Panc1 (cell line): ENCODE measurements around the gene EEF2K. TPM values are rescaled to one million over a fixed set of nuclear protein-coding genes. Genes with fewer than 3 reads are reported as not detected.

ENCODE experiments used
- ATAC-seq: fragments of 200-7000 bp; cut with Tn5 transposase; 2 replicates; pipeline ENCODE4 v1.9.1; 2020; ENCODE audit warnings: mild to moderate bottlenecking, moderate library complexity
- BruUV-seq: library from RNA; stranded (reverse); fragments of 400-500 nt; replicated peaks from 2 replicates; lab custom pipeline; 2021; lab: Mats Ljungman, UMichigan
- CTCF ChIA-PET: fragments of 300-600 bp; sonication (Branson Sonifier 250); formaldehyde crosslinking; loops from one replicate; lab custom pipeline; 2022; ENCODE audit warnings: antibody characterized with exemption; lab: Charles Lee
- POLR2A ChIA-PET: fragments of 300-600 bp; sonication (Branson Sonifier 250); formaldehyde crosslinking; loops from one replicate; lab custom pipeline; 2022; ENCODE audit warnings: antibody characterized with exemption; lab: Charles Lee
- DNase-seq: peaks from one replicate; pipeline ENCODE4 v3.0.0-alpha.2; 2010; ENCODE audit warnings: low read depth, low spot score
- H3K27ac ChIP-seq: 2 replicates; pipeline ENCODE4 v1.5.1; 2011; ENCODE audit warnings: mild to moderate bottlenecking, low read length, inconsistent platforms
- H3K27me3 ChIP-seq: fragments of 200-500 bp; sonication (Bioruptor generic); 2 replicates; pipeline ENCODE4 v1.6.0; 2014; ENCODE audit warnings: low read length, inconsistent platforms; ENCODE audit not compliant: control insufficient read depth, insufficient read depth
- H3K36me3 ChIP-seq: fragments of 200-500 bp; sonication (Bioruptor generic); 2 replicates; pipeline ENCODE4 v1.5.1; 2014; ENCODE audit warnings: inconsistent platforms, mild to moderate bottlenecking, low read length, moderate library complexity; ENCODE audit not compliant: control insufficient read depth, insufficient read depth
- H3K4me1 ChIP-seq: 2 replicates; pipeline ENCODE4 v1.5.1; 2011; ENCODE audit warnings: inconsistent platforms, mild to moderate bottlenecking, low read length, moderate library complexity; ENCODE audit not compliant: control insufficient read depth, insufficient read depth
- H3K4me3 ChIP-seq, 2 experiments: 2 replicates each; pipeline ENCODE4 v1.5.1; 2011 to 2012; ENCODE audit warnings: low read depth in 2 of 2, low read length in 2 of 2, mild to moderate bottlenecking in 2 of 2, inconsistent platforms in 1 of 2, moderate library complexity in 1 of 2
- H3K9me3 ChIP-seq: fragments of 200-500 bp; sonication (Bioruptor generic); 2 replicates; pipeline ENCODE4 v1.5.1; 2014; ENCODE audit warnings: low read depth, mild to moderate bottlenecking, inconsistent platforms, low read length, moderate library complexity; ENCODE audit not compliant: control insufficient read depth, insufficient read depth
- CTCF ChIP-seq: fragments of 450-650 bp; IDR thresholded peaks from 2 replicates; pipeline ENCODE4 v1.5.1; 2017; ENCODE audit warnings: mild to moderate bottlenecking
- POLR2AphosphoS5 ChIP-seq: IDR thresholded peaks from 2 replicates; pipeline ENCODE4 v1.6.1; 2012; ENCODE audit warnings: mild to moderate bottlenecking, low read depth, low read length, moderate library complexity
- REST ChIP-seq, 2 experiments: IDR thresholded peaks; 2 replicates each; pipeline ENCODE4 v1.6.1; 2011 to 2012; ENCODE audit warnings: low read depth in 2 of 2, control low read depth in 1 of 2, low read length in 1 of 2, mild to moderate bottlenecking in 1 of 2, moderate library complexity in 1 of 2; ENCODE audit not compliant: insufficient read depth in 1 of 2
- SIN3A ChIP-seq: IDR thresholded peaks from 2 replicates; pipeline ENCODE4 v1.6.1; 2012; ENCODE audit warnings: low read depth, mild to moderate bottlenecking, low read length, moderate library complexity, borderline replicate concordance; ENCODE audit not compliant: insufficient read depth
- TCF7L2 ChIP-seq: IDR thresholded peaks from 2 replicates; pipeline ENCODE4 v1.6.1; 2011; ENCODE audit warnings: mild to moderate bottlenecking, low read depth, low read length, inconsistent platforms
- in situ Hi-C: cut with HindIII; loops from 2 replicates; pipeline ENCODE4 v1.10.0; 2016; ENCODE audit warnings: low sequenced_read_pairs, low pct_unique_long_range_greater_than_20kb
- intact Hi-C: fragments of 100-400 bp; cut with micrococcal nuclease; formaldehyde crosslinking; loops from one replicate; pipeline ENCODE4 v1.10.0; 2022; ENCODE audit not compliant: unreplicated experiment
- total RNA-seq: library from RNA; stranded (reverse); gene quantifications from one replicate; pipeline ENCODE4 v1.2.1, GENCODE V29; 2021; ENCODE audit not compliant: unreplicated experiment

Gene EEF2K
- total RNA-seq, 1 experiment from 2014 or later, result 15.0 TPM

- no peak for DNase-seq
- no peak overlapping the region for H3K27ac ChIP-seq
- no peak overlapping the region for H3K4me3 ChIP-seq
- no TSS peak for BruUV-seq
- H3K4me1 ChIP-seq, result no peaks in the 10 kb centered on the region; the same call in 1 of the 2 replicates
- in situ Hi-C loops (no loop called here), intact Hi-C loops (no loop called here)
- POLR2A ChIA-PET, result no interaction called here
- CTCF ChIA-PET, result no interaction called here
- H3K36me3 ChIP-seq, result no peaks in the 10 kb centered on the region
- TF ChIP-seq TCF7L2 (no peak), REST (IDR thresholded peaks at IDR 0.05; ENCODE audit: insufficient read depth in 1 of 2, low read depth in 2 of 2, low read length in 1 of 2) (no peak), SIN3A (no peak), CTCF (no peak), POLR2AphosphoS5 (no peak)
- no peak for ATAC-seq
- H3K9me3 ChIP-seq, result no peaks in the 10 kb centered on the region
- no peaks in the 10 kb centered on the region for H3K27me3 ChIP-seq
Observed at GRCh38 chr16:22213801-22214200, 7.7 kb downstream of the EEF2K start.

GRCh38 chr16:22214402-22214801, 8.3 kb downstream of the EEF2K start:
- Histone ChIP-seq H3K27ac (no peak overlapping the region), H3K4me3 (no peak overlapping the region), H3K9me3 (no peaks in the 10 kb centered on the region), H3K36me3 (no peaks in the 10 kb centered on the region), H3K4me1 (no peaks in the 10 kb centered on the region; the same call in 1 of the 2 replicates), H3K27me3 (no peaks in the 10 kb centered on the region)
- no peak for TF ChIP-seq TCF7L2
- ChIA-PET CTCF (no interaction called here), POLR2A (no interaction called here)
- ATAC-seq (no peak), DNase-seq (no peak)
- no TSS peak for BruUV-seq
- in situ Hi-C loops (no loop called here), intact Hi-C loops (no loop called here)

GRCh38 chr16:22214889-22215288, 8.8 kb downstream of the EEF2K start:
- no TSS peak for BruUV-seq
- intact Hi-C loops, result no loop called here
- TF ChIP-seq POLR2AphosphoS5 (no peak), SIN3A (no peak), REST (IDR thresholded peaks at IDR 0.05; ENCODE audit: insufficient read depth in 1 of 2, low read depth in 2 of 2, low read length in 1 of 2) (no peak), TCF7L2 (no peak), CTCF (no peak)
- in situ Hi-C loops, result no loop called here
- ChIA-PET POLR2A (no interaction called here), CTCF (no interaction called here)
- Histone ChIP-seq H3K9me3 (no peaks in the 10 kb centered on the region), H3K4me3 (no peak overlapping the region), H3K27me3 (no peaks in the 10 kb centered on the region), H3K36me3 (no peaks in the 10 kb centered on the region), H3K4me1 (no peaks in the 10 kb centered on the region; the same call in 1 of the 2 replicates), H3K27ac (no peak overlapping the region)
- no peak for DNase-seq
- no peak for ATAC-seq
